ENCODE data around the gene MGAM2.

The MGAM2 gene

DNA sequence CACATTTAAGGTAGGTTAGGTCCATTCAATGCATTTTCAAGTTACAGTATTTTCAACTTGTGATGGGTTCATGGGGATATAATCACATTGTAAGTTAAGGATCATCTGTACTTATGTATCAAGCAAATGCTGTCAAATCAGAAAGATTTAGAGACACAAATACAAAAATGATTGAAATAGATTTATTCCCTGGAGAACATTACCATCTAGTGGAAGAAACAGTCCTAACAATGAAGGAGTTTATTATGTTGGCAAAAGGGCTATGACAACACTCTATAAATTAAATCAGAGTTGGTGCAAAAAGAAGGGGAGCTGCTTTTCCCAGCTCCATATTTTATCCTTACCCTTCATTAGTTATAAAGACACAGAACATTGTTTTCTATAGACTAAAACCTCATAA lies 77.3 kb downstream of the MGAM2 start:
- Histone ChIP-seq H3K4me3 (ENCODE audit: low read length in 2 of 2) (no peak overlapping the region), H3K27ac (ENCODE audit: low read depth in 2 of 2, low read length in 2 of 2) (no peak overlapping the region), H3K9me3 (ENCODE audit: control insufficient read depth in 2 of 2, low read length in 2 of 2) (no peaks in the 10 kb centered on the region), H3K27me3 (ENCODE audit: control insufficient read depth in 2 of 2, insufficient read depth in 2 of 2, low read length in 2 of 2) (no peaks in the 10 kb centered on the region), H3K36me3 (ENCODE audit: control insufficient read depth in 2 of 2, insufficient read depth in 2 of 2, low read length in 2 of 2) (no peaks in the 10 kb centered on the region), H3K4me1 (ENCODE audit: control insufficient read depth in 2 of 2, insufficient read depth in 2 of 2, low read length in 2 of 2) (no peaks in the 10 kb centered on the region), H3K9ac (ENCODE audit: low read depth in 1 of 2, low read length in 2 of 2) (no peak overlapping the region)

DNA sequence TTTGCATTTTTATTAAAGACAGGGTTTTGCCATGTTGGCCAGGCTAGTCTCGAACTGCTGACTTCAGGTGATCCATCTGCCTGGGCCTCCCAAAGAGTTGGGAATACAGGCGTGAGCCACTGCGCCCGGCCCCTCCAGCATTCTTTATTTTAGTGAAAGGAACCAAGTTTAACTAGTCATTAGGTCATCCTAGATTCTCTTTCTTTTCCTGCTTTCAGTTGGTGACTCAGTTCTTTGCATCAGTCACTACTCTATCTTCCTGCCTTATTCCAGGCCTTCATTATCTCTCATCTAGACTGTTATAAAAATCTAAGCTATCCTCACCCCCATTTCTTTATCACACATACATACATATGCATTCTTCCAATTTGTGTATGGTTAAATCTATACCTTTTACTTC lies 82.7 kb downstream of the MGAM2 start:
- Histone ChIP-seq H3K27me3 (ENCODE audit: control insufficient read depth in 2 of 2, insufficient read depth in 2 of 2, low read length in 2 of 2) (no peaks in the 10 kb centered on the region), H3K4me3 (ENCODE audit: low read length in 2 of 2) (no peak overlapping the region), H3K9ac (ENCODE audit: low read depth in 1 of 2, low read length in 2 of 2) (no peak overlapping the region), H3K36me3 (ENCODE audit: control insufficient read depth in 2 of 2, insufficient read depth in 2 of 2, low read length in 2 of 2) (no peaks in the 10 kb centered on the region), H3K4me1 (ENCODE audit: control insufficient read depth in 2 of 2, insufficient read depth in 2 of 2, low read length in 2 of 2) (no peaks in the 10 kb centered on the region), H3K9me3 (ENCODE audit: control insufficient read depth in 2 of 2, low read length in 2 of 2) (no peaks in the 10 kb centered on the region), H3K27ac (ENCODE audit: low read depth in 2 of 2, low read length in 2 of 2) (no peak overlapping the region)

DNA sequence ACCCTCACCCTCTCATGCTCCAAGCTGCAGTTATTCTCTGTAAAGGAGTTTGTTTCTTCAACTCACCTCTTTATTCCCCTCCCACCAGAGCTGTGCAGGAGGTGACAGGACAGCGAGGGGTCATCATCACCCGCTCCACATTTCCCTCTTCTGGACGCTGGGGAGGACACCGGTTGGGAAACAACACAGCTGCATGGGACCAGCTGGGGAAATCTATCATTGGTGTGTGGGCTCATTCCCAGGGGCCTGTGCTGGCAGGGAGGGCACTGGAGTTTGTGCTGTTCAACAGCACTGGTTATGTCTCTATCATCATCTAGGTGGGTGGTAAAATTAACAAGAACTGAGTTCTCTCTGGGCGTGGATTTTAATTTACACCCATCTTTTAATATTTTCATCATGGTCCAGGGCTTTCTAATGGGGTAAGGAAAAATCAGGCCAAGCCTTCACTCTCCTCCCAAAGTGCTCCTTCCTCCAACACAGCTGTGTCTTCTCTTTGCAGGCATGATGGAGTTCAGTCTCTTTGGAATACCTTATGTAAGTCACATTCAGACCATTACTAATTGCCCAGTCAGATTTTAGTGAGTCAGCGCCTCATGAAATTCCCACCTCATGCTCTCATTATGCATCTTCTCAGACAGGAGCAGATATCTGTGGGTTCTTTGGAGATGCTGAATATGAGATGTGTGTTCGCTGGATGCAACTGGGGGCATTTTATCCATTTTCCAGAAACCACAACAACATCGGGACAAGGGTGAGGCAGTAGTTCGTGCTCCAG lies 84.7 kb downstream of the MGAM2 start:
- no peaks in the 10 kb centered on the region for H3K4me1 ChIP-seq (ENCODE audit: control insufficient read depth in 2 of 2, insufficient read depth in 2 of 2, low read length in 2 of 2)
- no peak overlapping the region for H3K9ac ChIP-seq (ENCODE audit: low read depth in 1 of 2, low read length in 2 of 2)
- H3K4me3 ChIP-seq (ENCODE audit: low read length in 2 of 2) = no peak overlapping the region
- no peaks in the 10 kb centered on the region for H3K9me3 ChIP-seq (ENCODE audit: control insufficient read depth in 2 of 2, low read length in 2 of 2)
- H3K27me3 ChIP-seq (ENCODE audit: control insufficient read depth in 2 of 2, insufficient read depth in 2 of 2, low read length in 2 of 2) = no peaks in the 10 kb centered on the region
- no peaks in the 10 kb centered on the region for H3K36me3 ChIP-seq (ENCODE audit: control insufficient read depth in 2 of 2, insufficient read depth in 2 of 2, low read length in 2 of 2)
- no peak overlapping the region for H3K27ac ChIP-seq (ENCODE audit: low read depth in 2 of 2, low read length in 2 of 2)

DNA sequence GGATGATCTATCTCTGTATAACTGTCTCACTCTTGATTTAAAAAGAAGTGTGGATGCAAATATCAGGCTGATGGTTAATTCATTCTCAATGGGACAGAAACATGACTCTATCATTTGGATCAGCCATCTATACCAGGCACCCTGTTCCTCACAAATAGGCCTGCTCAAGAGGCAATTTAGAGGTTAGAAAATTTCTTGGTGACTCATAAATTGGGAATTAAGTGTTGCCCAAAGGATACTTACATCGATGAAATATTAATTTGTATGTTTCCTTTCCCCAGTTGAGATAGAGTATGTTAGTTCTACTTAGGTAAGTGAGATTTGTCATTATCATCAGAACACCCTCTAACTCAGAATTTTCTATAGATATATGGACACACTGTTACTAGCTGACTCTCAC lies 88.7 kb downstream of the MGAM2 start:
- H3K4me1 ChIP-seq (ENCODE audit: control insufficient read depth in 2 of 2, insufficient read depth in 2 of 2, low read length in 2 of 2) = no peaks in the 10 kb centered on the region
- no peaks in the 10 kb centered on the region for H3K36me3 ChIP-seq (ENCODE audit: control insufficient read depth in 2 of 2, insufficient read depth in 2 of 2, low read length in 2 of 2)
- no peak overlapping the region for H3K9ac ChIP-seq (ENCODE audit: low read depth in 1 of 2, low read length in 2 of 2)
- H3K4me3 ChIP-seq (ENCODE audit: low read length in 2 of 2) = no peak overlapping the region
- H3K9me3 ChIP-seq (ENCODE audit: control insufficient read depth in 2 of 2, low read length in 2 of 2) = no peaks in the 10 kb centered on the region
- no peak overlapping the region for H3K27ac ChIP-seq (ENCODE audit: low read depth in 2 of 2, low read length in 2 of 2)
- no peaks in the 10 kb centered on the region for H3K27me3 ChIP-seq (ENCODE audit: control insufficient read depth in 2 of 2, insufficient read depth in 2 of 2, low read length in 2 of 2)

DNA sequence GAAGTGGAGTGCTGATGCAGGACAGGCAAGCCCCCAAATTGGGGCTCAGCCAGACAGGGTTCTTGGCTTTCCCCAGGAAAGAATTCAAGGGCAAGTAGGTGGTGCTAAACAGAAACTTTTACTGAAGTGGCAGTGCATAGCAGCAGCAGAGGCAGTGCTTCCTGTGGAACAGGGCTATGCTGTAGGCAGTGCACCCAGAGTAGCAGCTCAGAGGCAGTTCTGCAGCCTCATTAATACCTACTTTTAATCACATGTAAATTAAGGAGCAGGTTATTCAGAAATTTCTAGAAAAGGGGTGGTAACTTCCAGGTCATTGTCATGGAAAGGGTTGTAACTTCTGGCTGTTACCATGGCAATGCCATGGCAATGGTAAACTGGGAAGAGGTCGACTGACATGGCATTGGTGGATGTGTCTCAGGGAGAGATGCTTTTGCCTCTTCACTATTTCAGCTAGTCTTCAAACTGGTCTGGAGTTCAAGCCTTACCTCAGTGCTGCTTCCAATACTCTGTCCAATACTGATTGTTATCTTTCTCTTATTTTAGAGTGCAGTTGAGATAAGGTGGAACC lies 117.1 kb downstream of the MGAM2 start:
- Histone ChIP-seq H3K27ac (ENCODE audit: low read depth in 2 of 2, low read length in 2 of 2) (no peak overlapping the region), H3K4me3 (ENCODE audit: low read length in 2 of 2) (no peak overlapping the region), H3K36me3 (ENCODE audit: control insufficient read depth in 2 of 2, insufficient read depth in 2 of 2, low read length in 2 of 2) (no peaks in the 10 kb centered on the region), H3K4me1 (ENCODE audit: control insufficient read depth in 2 of 2, insufficient read depth in 2 of 2, low read length in 2 of 2) (no peaks in the 10 kb centered on the region), H3K9ac (ENCODE audit: low read depth in 1 of 2, low read length in 2 of 2) (no peak overlapping the region), H3K9me3 (ENCODE audit: control insufficient read depth in 2 of 2, low read length in 2 of 2) (no peaks in the 10 kb centered on the region), H3K27me3 (ENCODE audit: control insufficient read depth in 2 of 2, insufficient read depth in 2 of 2, low read length in 2 of 2) (no peaks in the 10 kb centered on the region)

DNA sequence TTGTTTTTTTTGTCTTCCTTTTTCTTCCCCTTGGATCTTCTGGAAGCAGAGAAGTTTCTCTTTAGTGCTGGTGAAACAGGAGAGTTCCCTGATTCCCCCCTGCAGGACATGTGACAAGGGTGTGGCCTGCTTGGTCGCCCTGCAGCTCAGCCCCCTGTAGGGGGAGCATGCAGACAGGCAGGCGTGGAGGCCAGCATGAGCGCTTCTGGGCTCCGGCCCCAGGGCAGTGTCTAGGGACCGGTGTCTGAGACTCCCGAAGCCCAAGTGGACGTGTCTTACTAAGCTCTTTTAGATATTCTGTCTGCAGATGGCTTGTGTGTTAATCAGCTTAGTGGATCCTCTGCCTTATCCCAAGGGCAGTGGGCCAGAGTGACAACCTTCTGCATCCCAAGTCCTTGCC lies 120.2 kb downstream of the MGAM2 start:
- H3K27me3 ChIP-seq (ENCODE audit: control insufficient read depth in 2 of 2, insufficient read depth in 2 of 2, low read length in 2 of 2) = no peaks in the 10 kb centered on the region

GRCh38 chr7:142240546-142240945 lies 129.0 kb downstream of the MGAM2 start:
- Histone ChIP-seq H3K27me3 (ENCODE audit: control insufficient read depth in 2 of 2, insufficient read depth in 2 of 2, low read length in 2 of 2) (no peaks in the 10 kb centered on the region), H3K4me1 (ENCODE audit: control insufficient read depth in 2 of 2, insufficient read depth in 2 of 2, low read length in 2 of 2) (no peaks in the 10 kb centered on the region), H3K36me3 (ENCODE audit: control insufficient read depth in 2 of 2, insufficient read depth in 2 of 2, low read length in 2 of 2) (no peaks in the 10 kb centered on the region), H3K9me3 (ENCODE audit: control insufficient read depth in 2 of 2, low read length in 2 of 2) (no peaks in the 10 kb centered on the region), H3K27ac (ENCODE audit: low read depth in 2 of 2, low read length in 2 of 2) (no peak overlapping the region), H3K4me3 (ENCODE audit: low read length in 2 of 2) (no peak overlapping the region), H3K9ac (ENCODE audit: low read depth in 1 of 2, low read length in 2 of 2) (no peak overlapping the region)

More for the DNA sequence above, 120.2 kb downstream of the MGAM2 start:
- Histone ChIP-seq H3K9ac (ENCODE audit: low read depth in 1 of 2, low read length in 2 of 2) (no peak overlapping the region), H3K4me3 (ENCODE audit: low read length in 2 of 2) (no peak overlapping the region), H3K4me1 (ENCODE audit: control insufficient read depth in 2 of 2, insufficient read depth in 2 of 2, low read length in 2 of 2) (no peaks in the 10 kb centered on the region), H3K27ac (ENCODE audit: low read depth in 2 of 2, low read length in 2 of 2) (no peak overlapping the region), H3K36me3 (ENCODE audit: control insufficient read depth in 2 of 2, insufficient read depth in 2 of 2, low read length in 2 of 2) (no peaks in the 10 kb centered on the region), H3K9me3 (ENCODE audit: control insufficient read depth in 2 of 2, low read length in 2 of 2) (no peaks in the 10 kb centered on the region)

DNA sequence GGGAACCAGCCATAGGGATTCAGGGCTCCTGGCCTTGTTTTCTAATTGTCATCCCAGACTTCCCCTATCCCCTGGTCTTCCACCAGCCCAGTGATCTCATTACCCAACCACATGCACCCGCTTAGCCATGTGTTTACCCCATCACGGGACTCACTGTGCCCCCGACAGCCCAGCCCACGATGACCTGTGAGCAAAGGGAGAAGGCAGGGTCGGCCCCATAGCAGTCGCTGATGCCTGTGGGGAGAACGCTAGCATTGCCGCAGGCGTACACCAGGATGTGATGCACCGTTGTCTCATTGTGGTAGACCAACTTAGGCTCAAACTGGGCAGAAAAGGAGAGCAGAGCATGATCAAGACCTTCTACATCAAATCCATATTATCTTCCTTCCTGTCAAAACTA lies 132.3 kb downstream of the MGAM2 start:
- H3K4me3 ChIP-seq (ENCODE audit: low read length in 2 of 2) = no peak overlapping the region
- no peak overlapping the region for H3K9ac ChIP-seq (ENCODE audit: low read depth in 1 of 2, low read length in 2 of 2)
- H3K27me3 ChIP-seq (ENCODE audit: control insufficient read depth in 2 of 2, insufficient read depth in 2 of 2, low read length in 2 of 2) = no peaks in the 10 kb centered on the region

GRCh38 chr7:142248166-142249160 lies 136.9 kb downstream of the MGAM2 start:
- Histone ChIP-seq H3K27ac (ENCODE audit: low read depth in 2 of 2, low read length in 2 of 2) (no peak overlapping the region), H3K4me3 (ENCODE audit: low read length in 2 of 2) (no peak overlapping the region), H3K27me3 (ENCODE audit: control insufficient read depth in 2 of 2, insufficient read depth in 2 of 2, low read length in 2 of 2) (no peaks in the 10 kb centered on the region), H3K36me3 (ENCODE audit: control insufficient read depth in 2 of 2, insufficient read depth in 2 of 2, low read length in 2 of 2) (no peaks in the 10 kb centered on the region), H3K9me3 (ENCODE audit: control insufficient read depth in 2 of 2, low read length in 2 of 2) (no peaks in the 10 kb centered on the region), H3K4me1 (ENCODE audit: control insufficient read depth in 2 of 2, insufficient read depth in 2 of 2, low read length in 2 of 2) (no peaks in the 10 kb centered on the region), H3K9ac (ENCODE audit: low read depth in 1 of 2, low read length in 2 of 2) (no peak overlapping the region)

More for the DNA sequence above, 132.3 kb downstream of the MGAM2 start:
- no peaks in the 10 kb centered on the region for H3K9me3 ChIP-seq (ENCODE audit: control insufficient read depth in 2 of 2, low read length in 2 of 2)
- no peak overlapping the region for H3K27ac ChIP-seq (ENCODE audit: low read depth in 2 of 2, low read length in 2 of 2)
- H3K36me3 ChIP-seq (ENCODE audit: control insufficient read depth in 2 of 2, insufficient read depth in 2 of 2, low read length in 2 of 2) = no peaks in the 10 kb centered on the region
- H3K4me1 ChIP-seq (ENCODE audit: control insufficient read depth in 2 of 2, insufficient read depth in 2 of 2, low read length in 2 of 2) = no peaks in the 10 kb centered on the region

GRCh38 chr7:142249918-142250317 lies 138.4 kb downstream of the MGAM2 start:
- no peaks in the 10 kb centered on the region for H3K4me1 ChIP-seq (ENCODE audit: control insufficient read depth in 2 of 2, insufficient read depth in 2 of 2, low read length in 2 of 2)
- no peak overlapping the region for H3K27ac ChIP-seq (ENCODE audit: low read depth in 2 of 2, low read length in 2 of 2)
- H3K9ac ChIP-seq (ENCODE audit: low read depth in 1 of 2, low read length in 2 of 2) = no peak overlapping the region
- H3K27me3 ChIP-seq (ENCODE audit: control insufficient read depth in 2 of 2, insufficient read depth in 2 of 2, low read length in 2 of 2) = no peaks in the 10 kb centered on the region
- no peaks in the 10 kb centered on the region for H3K36me3 ChIP-seq (ENCODE audit: control insufficient read depth in 2 of 2, insufficient read depth in 2 of 2, low read length in 2 of 2)
- no peak overlapping the region for H3K4me3 ChIP-seq (ENCODE audit: low read length in 2 of 2)
- no peaks in the 10 kb centered on the region for H3K9me3 ChIP-seq (ENCODE audit: control insufficient read depth in 2 of 2, low read length in 2 of 2)

Data from mucosa of rectum (tissue), 2 donors.